Effector memory CD8-positive, alpha-beta T cell (primary cell): ENCODE measurements around the gene MTMR10.

ENCODE experiments used
- ATAC-seq: fragments of 150-1000 bp; cut with Tn5 transposase; replicated peaks from 2 replicates; pipeline ENCODE4 v1.10.0; 2021; ENCODE audit warnings: mild to moderate bottlenecking, moderate library complexity
- DNase-seq, 3 experiments: peaks; one replicate each; pipeline ENCODE4 v3.0.0; 2021
- H3K27ac Mint-ChIP-seq, 2 donors: one replicate each; pipeline ENCODE4 v1.8.0; 2022; ENCODE audit warnings: mild to moderate bottlenecking in 2 of 2, mixed read lengths in 2 of 2, moderate library complexity in 2 of 2
- H3K27me3 Mint-ChIP-seq, 2 donors: one replicate each; pipeline ENCODE4 v1.8.0; 2022; ENCODE audit warnings: mixed read lengths in 2 of 2
- H3K36me3 Mint-ChIP-seq: one replicate; pipeline ENCODE4 v1.8.0; 2022; ENCODE audit warnings: mild to moderate bottlenecking, moderate library complexity, mixed read lengths; ENCODE audit not compliant: insufficient read depth
- H3K4me1 Mint-ChIP-seq, 2 donors: one replicate each; pipeline ENCODE4 v1.8.0; 2022; ENCODE audit warnings: low read depth in 2 of 2, mixed read lengths in 2 of 2
- H3K4me3 Mint-ChIP-seq, 2 donors: one replicate each; pipeline ENCODE4 v1.8.0; 2022; ENCODE audit warnings: mild to moderate bottlenecking in 2 of 2, mixed read lengths in 2 of 2, moderate library complexity in 2 of 2
- H3K9me3 Mint-ChIP-seq, 2 donors: one replicate each; pipeline ENCODE4 v1.8.0; 2022; ENCODE audit warnings: mixed read lengths in 2 of 2

Gene MTMR10

DNA sequence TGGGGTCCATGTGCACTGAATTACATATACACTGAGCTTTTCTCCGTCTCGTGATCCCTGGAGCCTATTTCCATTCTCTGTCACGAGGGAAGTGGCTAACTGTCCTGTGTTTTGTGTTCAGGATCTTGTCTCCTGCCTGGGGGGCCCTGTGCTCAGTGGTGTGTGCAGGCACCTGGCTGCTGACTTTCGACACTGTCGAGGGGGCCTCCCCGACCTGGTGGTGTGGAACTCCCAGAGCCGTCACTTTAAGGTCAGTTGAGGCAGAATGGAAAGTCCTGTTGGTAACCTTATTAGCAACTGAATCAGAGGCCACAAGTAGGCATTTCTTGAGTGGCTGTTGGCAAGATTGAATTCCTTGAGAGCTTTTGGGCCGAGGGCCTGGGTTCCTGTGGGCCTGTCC lies 61.0 kb downstream of the MTMR10 start:
- Mint-ChIP-seq H3K36me3 (peaks cover 26% of the 10 kb centered on the region), H3K27ac (no peak overlapping the region), H3K9me3 (no peaks in the 10 kb centered on the region), H3K4me3 (no peak overlapping the region), H3K4me1 (peaks cover 6 to 7% of the 10 kb centered on the region in 2 donors), H3K27me3 (no peaks in the 10 kb centered on the region)
- no peak for ATAC-seq
- DNase-seq, result no peak

DNA sequence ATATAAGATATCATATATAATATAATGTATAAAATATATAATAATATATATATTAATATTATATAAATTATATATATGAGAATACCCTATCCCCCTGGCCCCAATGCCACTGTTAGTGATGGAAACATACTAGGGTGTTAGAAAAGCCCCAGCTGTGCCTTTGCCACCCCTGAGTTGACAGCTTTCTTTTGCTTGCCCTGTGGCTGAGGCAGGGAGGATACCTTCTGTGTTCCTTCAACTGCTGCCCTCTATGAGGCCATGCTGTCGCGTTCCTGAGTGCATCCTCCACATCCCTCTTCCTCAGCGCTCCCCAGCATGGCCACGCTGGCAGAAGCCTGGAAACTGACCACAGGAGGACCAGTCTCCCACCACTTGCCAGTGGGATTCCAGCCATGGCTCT lies 61.4 kb downstream of the MTMR10 start:
- H3K9me3 Mint-ChIP-seq, result no peaks in the 10 kb centered on the region
- peaks cover 29% of the 10 kb centered on the region for H3K36me3 Mint-ChIP-seq
- DNase-seq (no peak), ATAC-seq (no peak)
- H3K27ac Mint-ChIP-seq, result no peak overlapping the region
- no peak overlapping the region for H3K4me3 Mint-ChIP-seq
- H3K4me1 Mint-ChIP-seq, result peaks cover 6 to 7% of the 10 kb centered on the region in 2 donors
- no peaks in the 10 kb centered on the region for H3K27me3 Mint-ChIP-seq

DNA sequence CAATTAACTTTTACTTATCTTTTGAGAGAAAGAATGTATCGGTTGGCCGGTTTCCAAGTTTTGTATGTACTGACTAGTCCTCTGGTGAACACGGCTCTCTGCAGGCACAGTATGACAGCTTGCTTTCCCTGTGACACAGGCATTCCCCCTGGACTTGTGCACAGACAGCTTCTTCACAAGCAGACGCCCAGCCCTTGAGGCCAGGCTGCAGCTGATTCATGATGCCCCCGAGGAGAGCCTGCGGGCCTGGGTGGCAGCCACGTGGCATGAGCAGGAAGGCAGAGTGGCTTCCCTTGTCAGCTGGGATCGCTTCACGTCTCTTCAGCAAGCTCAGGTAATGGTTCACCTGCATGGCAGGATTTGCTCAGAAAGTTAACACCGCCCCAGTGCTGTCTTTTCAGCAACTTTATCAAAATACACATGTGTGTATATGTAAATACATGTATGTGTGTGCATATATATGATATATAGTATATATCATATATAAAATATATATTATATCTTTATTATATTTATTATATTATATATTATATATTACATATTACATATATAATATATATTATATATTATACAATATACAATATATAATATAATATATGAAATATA lies 62.3 kb downstream of the MTMR10 start:
- no peak overlapping the region for H3K4me3 Mint-ChIP-seq
- H3K4me1 Mint-ChIP-seq, result peaks cover 6 to 7% of the 10 kb centered on the region in 2 donors
- DNase-seq (no peak), ATAC-seq (no peak)
- no peak overlapping the region for H3K27ac Mint-ChIP-seq
- no peaks in the 10 kb centered on the region for H3K9me3 Mint-ChIP-seq
- H3K27me3 Mint-ChIP-seq, result no peaks in the 10 kb centered on the region
- H3K36me3 Mint-ChIP-seq, result peaks cover 33% of the 10 kb centered on the region

DNA sequence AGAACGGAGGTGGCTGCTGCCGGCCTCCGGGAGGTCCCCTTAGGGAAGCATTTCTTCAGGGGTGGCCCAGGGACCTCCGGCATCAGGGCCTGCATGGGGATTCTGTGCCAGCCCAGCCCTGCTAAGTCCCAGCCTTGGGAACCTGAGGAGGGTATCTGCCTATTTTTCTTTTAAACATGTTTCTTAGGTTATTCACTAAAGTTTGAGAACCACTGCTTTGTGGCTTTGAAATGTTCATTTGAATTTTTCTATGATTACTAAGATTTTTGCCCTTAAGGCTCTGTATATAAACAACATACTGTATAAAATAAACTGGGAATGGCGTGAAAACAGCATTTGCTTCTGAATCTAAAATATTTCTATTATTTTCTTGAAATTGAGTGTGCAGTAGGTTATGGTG lies 63.4 kb downstream of the MTMR10 start:
- Mint-ChIP-seq H3K27me3 (no peaks in the 10 kb centered on the region), H3K27ac (peak overlapping the region in 1 of 2 donors; percentile 62), H3K9me3 (no peaks in the 10 kb centered on the region), H3K4me1 (peaks cover 3 to 5% of the 10 kb centered on the region in 2 donors), H3K4me3 (no peak overlapping the region), H3K36me3 (peaks cover 34% of the 10 kb centered on the region)
- ATAC-seq (no peak), DNase-seq (no peak)

DNA sequence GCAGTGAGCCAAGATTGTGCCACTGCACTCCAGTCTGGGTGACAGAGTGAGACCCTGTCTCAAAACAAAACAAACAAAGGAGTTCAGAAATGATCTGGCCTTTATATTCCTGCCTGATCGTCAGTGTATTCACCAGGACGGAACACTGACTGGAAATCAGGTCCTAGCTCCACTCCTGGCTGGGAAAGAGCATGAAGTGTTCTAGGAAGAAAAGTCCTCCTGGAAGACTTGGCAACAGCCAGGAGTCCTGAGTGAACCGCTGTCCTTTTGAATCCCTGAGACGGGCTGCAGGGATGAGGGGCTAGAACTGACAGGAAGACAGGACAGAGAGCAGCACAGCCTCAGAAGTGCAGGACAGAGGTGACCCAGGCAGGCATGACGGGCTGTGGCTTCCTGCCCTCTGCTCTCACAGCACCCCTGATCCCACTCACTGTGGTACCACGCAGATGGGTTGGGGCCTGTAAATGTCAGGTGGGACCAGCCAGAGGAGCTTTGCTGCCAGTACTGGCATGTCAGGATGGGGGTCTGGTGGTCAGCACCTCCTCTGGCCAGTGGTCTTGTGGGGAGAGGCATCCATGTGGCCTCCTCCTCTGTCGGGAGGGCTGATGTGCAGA lies 64.2 kb downstream of the MTMR10 start:
- DNase-seq, result no peak
- ATAC-seq, result no peak
- Mint-ChIP-seq H3K27me3 (no peaks in the 10 kb centered on the region), H3K27ac (no peak overlapping the region), H3K36me3 (peaks cover 34% of the 10 kb centered on the region), H3K4me1 (peaks cover 0 to 3% of the 10 kb centered on the region in 2 donors), H3K4me3 (no peak overlapping the region), H3K9me3 (no peaks in the 10 kb centered on the region)

DNA sequence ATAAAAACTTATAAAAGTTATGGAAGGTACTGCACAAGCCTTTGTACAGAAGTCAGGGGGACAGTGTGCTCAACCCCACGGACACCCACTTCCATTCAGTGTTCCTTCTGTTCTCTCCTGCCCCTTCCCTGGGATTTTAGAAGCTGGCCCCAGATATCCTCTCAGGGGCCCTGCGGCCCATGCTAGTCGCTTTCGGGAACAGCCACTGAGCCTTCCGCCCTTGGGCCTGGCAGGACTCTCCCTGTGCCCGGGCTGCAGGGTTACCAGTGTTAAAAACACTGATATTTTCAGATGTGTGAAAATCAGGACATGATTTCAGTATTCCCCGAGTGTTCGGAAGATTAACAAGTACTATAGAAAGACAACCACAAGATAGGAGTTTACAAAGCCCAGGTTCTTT lies 65.3 kb downstream of the MTMR10 start:
- no peak overlapping the region for H3K4me3 Mint-ChIP-seq
- no peak overlapping the region for H3K27ac Mint-ChIP-seq
- H3K36me3 Mint-ChIP-seq, result peaks cover 37% of the 10 kb centered on the region
- peaks cover 0 to 3% of the 10 kb centered on the region in 2 donors for H3K4me1 Mint-ChIP-seq
- no peaks in the 10 kb centered on the region for H3K9me3 Mint-ChIP-seq
- no peak for ATAC-seq
- DNase-seq, result no peak
- H3K27me3 Mint-ChIP-seq, result no peaks in the 10 kb centered on the region

DNA sequence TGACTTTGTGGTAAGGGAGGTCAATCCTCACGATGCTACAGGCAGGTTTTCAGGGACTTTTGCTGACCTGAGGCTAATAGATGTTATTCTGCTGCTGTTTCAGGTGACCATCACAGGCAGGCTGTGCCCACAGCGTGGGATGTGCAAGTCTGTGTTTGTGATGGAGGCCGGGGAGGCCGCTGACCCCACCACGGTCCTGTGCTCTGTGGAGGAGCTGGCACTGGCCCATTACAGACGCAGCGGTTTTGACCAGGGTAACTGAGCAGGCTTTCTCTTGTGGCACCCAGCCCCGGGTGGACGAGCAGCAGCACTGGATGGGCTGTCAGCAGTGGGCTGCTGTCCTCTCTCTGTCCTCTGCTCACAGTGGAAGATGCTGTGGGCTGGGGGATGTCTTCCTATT lies 65.7 kb downstream of the MTMR10 start:
- Mint-ChIP-seq H3K36me3 (peaks cover 37% of the 10 kb centered on the region), H3K4me3 (no peak overlapping the region), H3K27me3 (no peaks in the 10 kb centered on the region), H3K27ac (peak overlapping the region in 1 of 2 donors; percentile 29), H3K4me1 (peaks cover 0 to 3% of the 10 kb centered on the region in 2 donors), H3K9me3 (no peaks in the 10 kb centered on the region)
- no peak for ATAC-seq
- no peak for DNase-seq

DNA sequence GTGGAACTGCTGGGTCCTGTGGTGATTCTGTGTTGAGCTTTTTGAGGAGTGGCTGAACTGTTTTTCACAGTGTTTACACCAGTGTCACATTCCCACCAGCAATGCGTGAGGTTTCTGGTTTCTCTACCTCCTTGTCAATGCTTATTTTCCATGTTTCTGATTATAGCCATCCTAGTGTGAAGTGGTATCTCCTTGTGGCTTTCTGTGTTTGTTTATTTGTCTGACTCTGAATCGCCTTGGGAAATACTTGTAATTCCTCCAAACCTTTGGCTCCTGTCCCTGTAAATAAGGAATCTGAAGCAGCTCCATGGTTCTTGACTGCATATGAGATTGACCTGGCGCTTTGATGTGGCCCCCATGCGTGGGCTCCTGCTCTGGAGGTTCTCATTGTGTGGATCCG lies 67.1 kb downstream of the MTMR10 start:
- Mint-ChIP-seq H3K9me3 (no peaks in the 10 kb centered on the region), H3K27ac (no peak overlapping the region), H3K36me3 (peaks cover 37% of the 10 kb centered on the region), H3K27me3 (no peaks in the 10 kb centered on the region), H3K4me1 (no peaks in the 10 kb centered on the region), H3K4me3 (no peak overlapping the region)
- ATAC-seq (no peak), DNase-seq (no peak)

DNA sequence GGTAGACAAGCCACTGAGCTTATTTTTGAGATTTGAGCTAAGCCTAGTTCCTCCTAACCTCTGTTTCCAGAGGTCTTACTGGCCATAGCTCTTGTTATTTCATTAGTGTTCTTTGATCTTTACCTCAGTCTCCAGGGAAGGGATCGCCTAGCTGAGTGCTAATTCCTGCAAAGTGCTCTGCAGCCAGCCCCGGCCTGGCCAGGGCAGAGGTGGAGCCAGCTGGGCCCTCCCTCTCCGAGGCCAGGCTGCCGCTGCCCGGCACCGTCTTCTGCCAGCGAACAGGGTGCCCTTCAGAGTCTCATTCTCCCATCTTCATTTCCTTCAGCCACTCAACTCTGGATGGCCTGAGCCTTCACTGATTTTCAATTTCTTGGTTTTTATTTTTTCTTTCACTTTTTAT lies 68.0 kb downstream of the MTMR10 start:
- DNase-seq (no peak), ATAC-seq (no peak)
- no peak overlapping the region for H3K4me3 Mint-ChIP-seq
- H3K27ac Mint-ChIP-seq, result no peak overlapping the region
- H3K36me3 Mint-ChIP-seq, result peaks cover 41% of the 10 kb centered on the region
- H3K27me3 Mint-ChIP-seq, result no peaks in the 10 kb centered on the region
- no peaks in the 10 kb centered on the region for H3K9me3 Mint-ChIP-seq
- H3K4me1 Mint-ChIP-seq, result no peaks in the 10 kb centered on the region

DNA sequence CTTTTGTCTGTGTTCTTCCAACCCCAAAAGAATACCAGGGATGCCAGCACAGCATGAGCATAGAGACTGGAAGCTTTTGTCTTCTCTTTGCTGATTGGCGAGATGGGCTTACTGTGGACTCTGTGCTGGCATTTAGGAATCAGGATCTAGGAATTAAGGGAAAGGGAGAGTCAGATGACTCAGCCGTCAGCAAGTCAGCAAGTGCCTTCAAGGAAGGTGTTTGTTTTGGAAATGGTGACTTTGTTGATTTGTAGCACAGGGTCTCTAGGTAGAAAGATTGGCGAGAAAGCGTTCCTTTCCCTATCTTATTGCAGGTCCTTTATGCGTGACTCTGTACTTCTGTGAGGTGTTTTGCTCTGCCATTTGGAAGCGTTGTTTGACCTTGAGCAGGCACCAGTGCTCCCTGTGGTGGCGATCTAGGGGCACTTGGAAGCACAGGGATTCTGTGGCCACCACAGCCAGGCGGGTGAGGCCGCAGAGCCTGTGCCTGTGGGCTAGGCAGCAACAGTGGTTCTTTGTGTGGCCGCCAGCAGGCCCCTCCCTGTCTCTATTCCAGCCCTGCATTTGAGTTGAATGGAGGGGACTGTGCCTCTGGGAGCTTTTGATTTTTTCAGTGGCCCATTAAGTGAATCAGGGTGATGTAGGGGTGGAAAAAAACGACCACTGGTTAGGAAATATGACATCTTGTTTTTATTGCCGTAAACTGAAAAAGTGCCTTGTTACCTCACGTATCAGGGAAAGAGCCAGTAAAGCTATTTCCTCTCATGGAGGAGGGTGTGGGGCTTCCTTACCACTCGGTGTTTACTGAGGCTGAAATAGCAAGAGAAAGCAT lies 68.7 kb downstream of the MTMR10 start:
- H3K4me1 Mint-ChIP-seq, result no peaks in the 10 kb centered on the region
- ATAC-seq, result no peak
- H3K4me3 Mint-ChIP-seq, result no peak overlapping the region
- H3K36me3 Mint-ChIP-seq, result peaks cover 46% of the 10 kb centered on the region
- no peaks in the 10 kb centered on the region for H3K9me3 Mint-ChIP-seq
- H3K27me3 Mint-ChIP-seq, result no peaks in the 10 kb centered on the region
- DNase-seq, result no peak
- H3K27ac Mint-ChIP-seq, result no peak overlapping the region

DNA sequence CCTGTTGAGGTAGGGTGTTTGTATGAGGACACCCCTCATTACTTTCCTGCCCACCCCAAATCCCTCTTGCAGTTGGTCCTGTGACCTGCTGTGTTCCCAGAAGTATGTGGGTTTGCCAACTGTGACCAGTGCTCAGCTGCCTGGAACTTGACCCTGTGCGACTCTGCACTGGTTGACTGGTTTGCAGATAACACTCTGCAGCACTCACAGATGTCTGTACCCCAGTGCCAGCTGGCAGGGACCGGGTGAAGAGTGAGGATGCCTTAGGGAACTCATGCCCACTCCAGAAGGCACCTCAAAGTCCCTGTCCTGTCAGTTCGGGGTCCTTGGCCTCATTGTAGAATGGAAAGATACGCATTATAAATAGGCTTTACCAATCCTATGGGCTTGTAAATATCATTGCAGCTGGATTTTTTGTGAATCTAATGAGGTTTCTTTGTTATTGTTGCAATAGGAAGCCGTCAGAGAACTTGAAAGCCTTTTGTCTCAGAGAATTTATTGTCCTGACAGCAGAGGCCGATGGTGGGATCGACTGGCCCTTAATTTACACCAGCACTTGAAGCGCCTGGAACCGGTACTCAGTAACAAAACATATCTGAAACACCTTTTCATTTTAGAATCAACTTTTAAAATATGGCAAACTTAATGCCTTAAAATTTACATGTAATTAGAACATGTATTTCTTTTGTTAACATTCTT lies 69.5 kb downstream of the MTMR10 start:
- Mint-ChIP-seq H3K27ac (no peak overlapping the region), H3K4me3 (no peak overlapping the region), H3K9me3 (no peaks in the 10 kb centered on the region), H3K4me1 (peaks cover under 1 to 3% of the 10 kb centered on the region in 2 donors), H3K36me3 (peaks cover 47% of the 10 kb centered on the region), H3K27me3 (no peaks in the 10 kb centered on the region)
- DNase-seq (no peak), ATAC-seq (no peak)

DNA sequence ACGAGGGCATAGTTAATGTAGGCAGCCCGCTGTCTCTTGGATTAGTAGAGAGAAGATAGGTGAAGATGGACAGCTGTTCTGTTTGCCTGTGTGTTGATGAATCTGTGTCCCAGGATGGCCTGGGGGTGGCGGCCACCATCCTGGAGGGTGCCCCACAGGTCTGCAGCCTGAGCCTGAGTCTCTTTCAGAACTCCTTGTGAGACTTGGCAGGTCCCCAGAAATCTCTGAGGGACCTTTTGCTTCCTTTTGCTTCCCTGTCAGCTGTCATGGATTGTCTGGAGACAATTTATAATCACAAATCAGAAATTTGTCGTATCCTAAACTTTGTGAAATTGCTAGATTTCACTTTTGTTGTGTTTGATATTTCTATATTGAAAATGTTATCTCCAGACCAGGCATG lies 70.3 kb downstream of the MTMR10 start:
- H3K4me1 Mint-ChIP-seq, result peaks cover 4 to 8% of the 10 kb centered on the region in 2 donors
- DNase-seq (no peak), ATAC-seq (no peak)
- no peak overlapping the region for H3K27ac Mint-ChIP-seq
- no peaks in the 10 kb centered on the region for H3K9me3 Mint-ChIP-seq
- no peaks in the 10 kb centered on the region for H3K27me3 Mint-ChIP-seq
- no peak overlapping the region for H3K4me3 Mint-ChIP-seq
- peaks cover 49% of the 10 kb centered on the region for H3K36me3 Mint-ChIP-seq

DNA sequence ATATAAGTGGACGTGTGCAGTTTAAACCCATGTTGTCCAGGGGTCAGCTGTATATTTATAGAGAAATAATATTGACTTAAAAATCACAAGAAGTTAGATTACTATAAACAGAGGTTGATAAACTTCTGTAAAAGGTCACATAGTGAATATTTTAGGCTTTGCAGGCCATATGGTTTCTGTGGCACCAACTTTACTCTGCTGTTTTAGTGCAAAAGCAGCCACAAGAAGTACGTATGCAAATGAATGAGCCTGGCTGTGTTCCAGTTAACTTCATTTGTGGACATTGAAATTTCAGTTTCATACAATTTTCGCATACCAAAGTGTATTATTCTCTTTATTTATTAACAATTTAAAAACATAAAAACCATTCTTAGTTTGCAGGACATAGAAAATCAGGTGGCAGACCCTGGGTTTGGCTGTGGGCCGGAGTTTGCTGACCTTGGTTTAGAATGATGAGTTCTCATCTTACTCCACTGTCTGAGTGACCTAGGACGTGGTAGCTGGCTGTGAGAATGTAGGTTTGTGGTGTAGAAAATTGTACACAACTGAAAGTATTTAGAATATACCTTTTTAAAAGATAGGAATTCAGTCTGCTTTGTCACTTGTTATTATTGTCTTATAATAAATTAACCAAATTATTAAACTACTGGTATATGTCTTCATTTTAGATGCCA lies 71.4 kb downstream of the MTMR10 start:
- Mint-ChIP-seq H3K9me3 (no peaks in the 10 kb centered on the region), H3K4me1 (peaks cover 4 to 8% of the 10 kb centered on the region in 2 donors), H3K27me3 (no peaks in the 10 kb centered on the region), H3K36me3 (peaks cover 48% of the 10 kb centered on the region), H3K4me3 (no peak overlapping the region), H3K27ac (no peak overlapping the region)
- DNase-seq, result no peak
- no peak for ATAC-seq
